Coronary artery (tissue), 2 donors: ENCODE results near the gene ERN2.

Experiments
- DNase-seq: peaks from one replicate; pipeline ENCODE4 v3.0.0-alpha.2; 2017; ENCODE audit warnings: low spot score
- H3K27ac ChIP-seq, 2 donors: fragments of 200-600 bp; sonication (generic); one replicate each; pipeline ENCODE4 v1.5.1; 2016 to 2019
- H3K4me3 ChIP-seq: fragments of 200-600 bp; sonication (generic); 2 replicates; pipeline ENCODE4 v1.5.1; 2016; ENCODE audit warnings: mild to moderate bottlenecking, moderate library complexity
- TF ChIP-seq, protein P1 (sequence below): fragments of 200-600 bp; sonication (generic); IDR thresholded peaks from one replicate; pipeline ENCODE4 v1.5.1; 2019; ENCODE audit warnings: antibody characterized with exemption

The ERN2 gene

GRCh38 chr16:23663918-23664317, 49.1 kb downstream of the ERN2 start:
- TF ChIP-seq, protein P1, sequence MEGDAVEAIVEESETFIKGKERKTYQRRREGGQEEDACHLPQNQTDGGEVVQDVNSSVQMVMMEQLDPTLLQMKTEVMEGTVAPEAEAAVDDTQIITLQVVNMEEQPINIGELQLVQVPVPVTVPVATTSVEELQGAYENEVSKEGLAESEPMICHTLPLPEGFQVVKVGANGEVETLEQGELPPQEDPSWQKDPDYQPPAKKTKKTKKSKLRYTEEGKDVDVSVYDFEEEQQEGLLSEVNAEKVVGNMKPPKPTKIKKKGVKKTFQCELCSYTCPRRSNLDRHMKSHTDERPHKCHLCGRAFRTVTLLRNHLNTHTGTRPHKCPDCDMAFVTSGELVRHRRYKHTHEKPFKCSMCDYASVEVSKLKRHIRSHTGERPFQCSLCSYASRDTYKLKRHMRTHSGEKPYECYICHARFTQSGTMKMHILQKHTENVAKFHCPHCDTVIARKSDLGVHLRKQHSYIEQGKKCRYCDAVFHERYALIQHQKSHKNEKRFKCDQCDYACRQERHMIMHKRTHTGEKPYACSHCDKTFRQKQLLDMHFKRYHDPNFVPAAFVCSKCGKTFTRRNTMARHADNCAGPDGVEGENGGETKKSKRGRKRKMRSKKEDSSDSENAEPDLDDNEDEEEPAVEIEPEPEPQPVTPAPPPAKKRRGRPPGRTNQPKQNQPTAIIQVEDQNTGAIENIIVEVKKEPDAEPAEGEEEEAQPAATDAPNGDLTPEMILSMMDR: no peak
- H3K4me3 ChIP-seq: no peak overlapping the region
- no peak for DNase-seq
- no peak overlapping the region for H3K27ac ChIP-seq

GRCh38 chr16:23651943-23652468, 61.0 kb downstream of the ERN2 start:
- TF ChIP-seq, protein P1: no peak
- H3K4me3 ChIP-seq: no peak overlapping the region
- no peak overlapping the region for H3K27ac ChIP-seq
- no peak for DNase-seq

- Histone ChIP-seq H3K27ac (no peak overlapping the region), H3K4me3 (no peak overlapping the region)
- TF ChIP-seq, protein P1: no peak
- no peak for DNase-seq
Observed at GRCh38 chr16:23650674-23651416, 62.2 kb downstream of the ERN2 start.

- H3K4me3 ChIP-seq: peak overlapping the region; percentile 99
- DNase-seq: no peak
- H3K27ac ChIP-seq: peak overlapping the region in 1 of 2 donors; percentile 79
- TF ChIP-seq, protein P1: no peak
Observed at GRCh38 chr16:23642246-23642774, 70.7 kb downstream of the ERN2 start.

GRCh38 chr16:23640931-23641765, 71.9 kb downstream of the ERN2 start, which contains the start of the genes DCTN5 and PALB2:
DCTN5 (plus strand) TSS chr16:23641466; CDS start chr16:23641543, 77 bp downstream.
PALB2 (minus strand) TSS chr16:23641310; CDS start chr16:23641157, 153 bp downstream.
- H3K27ac ChIP-seq: peak within 1 kb of the TSS; percentile 79 to 89
- TF ChIP-seq, protein P1: no peak
- DNase-seq: peak; percentile 94

GRCh38 chr16:23640615-23640930, 72.4 kb downstream of the ERN2 start:
- Histone ChIP-seq H3K27ac (peak overlapping the region; percentile 79 to 89), H3K4me3 (peak overlapping the region; percentile 99)
- no peak for DNase-seq
- TF ChIP-seq, protein P1: no peak

More at GRCh38 chr16:23640931-23641765, 71.9 kb downstream of the ERN2 start, which contains the start of the genes DCTN5 and PALB2:
- H3K4me3 ChIP-seq: peak within 1 kb of the TSS; percentile 99
